ENCODE results near the gene CTNNA2.

DNA sequence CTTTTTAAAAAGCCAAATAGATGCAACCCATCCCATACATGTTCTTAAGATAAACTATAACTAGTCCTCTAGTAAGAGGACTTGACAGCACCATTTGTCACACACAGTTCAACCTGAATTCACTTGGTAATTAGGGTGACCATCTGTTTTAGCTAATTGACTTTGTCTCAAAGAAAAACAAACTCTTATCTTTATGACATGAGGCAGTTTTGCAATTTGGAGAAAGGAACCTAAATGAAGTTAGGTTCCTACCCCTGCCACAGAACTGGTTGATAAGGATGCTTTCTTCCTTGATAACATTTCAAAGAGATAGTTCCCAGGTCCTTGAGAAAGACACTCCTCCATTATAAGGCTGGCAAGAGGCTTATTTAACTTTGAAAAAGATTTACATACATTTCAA is 849.1 kb downstream of the CTNNA2 start:
- TF ChIP-seq TAF1 (IDR thresholded peaks at IDR 0.05; ENCODE audit: borderline replicate concordance, low read depth, low read length), result no peak
- TF ChIP-seq POLR2AphosphoS5 (IDR thresholded peaks at IDR 0.05; ENCODE audit: low read depth, low read length), result no peak
